ENCODE data around the gene HOXB1. TPM values are rescaled to one million over a fixed set of nuclear protein-coding genes. Genes with fewer than 3 reads are reported as not detected.

The HOXB1 gene
- polyA plus RNA-seq, 1 of the 3 experiments (the other 2 are of a cell fraction): not detected

GRCh38 chr17:48568499-48569239 lies 37.9 kb upstream of the HOXB1 start:
- CTCF ChIA-PET: interaction anchor here (1.1 to 1.5 kb wide), 5 partner anchors 12 to 218 kb away, joined by 3 to 4 read pairs (median 3); no protein-coding TSS in a partner anchor
- Histone ChIP-seq H3K4me2 (no peak overlapping the region), H3K79me2 (ENCODE audit: insufficient read depth) (no peaks in the 10 kb centered on the region), H3K27ac (ENCODE audit: low read depth in 2 of 2, low read length in 1 of 2) (no peak overlapping the region), H3K4me3 (ENCODE audit: low read depth in 2 of 2, low read length in 1 of 2) (no peak overlapping the region), H2AFZ (ENCODE audit: low read depth) (no peak overlapping the region), H4K20me1 (ENCODE audit: insufficient read depth) (0 out of 2 replicates have a peak, but pooled peaks cover 6% of the 10 kb centered on the region), H3K36me3 (replicated peaks in 1 of 2; ENCODE audit: control insufficient read depth in 1 of 2, insufficient read depth in 2 of 2, low read length in 1 of 2) (no peaks in the 10 kb centered on the region), H3F3A (replicated peaks; ENCODE audit: insufficient read depth) (no peaks in the 10 kb centered on the region), H3K27me3 (ENCODE audit: insufficient read depth) (peaks cover 97% of the 10 kb centered on the region), H3K9ac (no peak overlapping the region), H3K4me1 (ENCODE audit: control insufficient read depth in 1 of 2, insufficient read depth in 2 of 2, low read depth in 1 of 2, low read length in 1 of 2) (no peaks in the 10 kb centered on the region), H3K9me3 (no peaks in the 10 kb centered on the region), H3K9me2 (no peaks in the 10 kb centered on the region)
- POLR2A ChIA-PET: no interaction called here
- TF ChIP-seq JUND (IDR thresholded peaks at IDR 0.05) (no peak), GABPA (IDR thresholded peaks at IDR 0.05; ENCODE audit: low read depth) (no peak), TEAD4 (IDR thresholded peaks at IDR 0.05; ENCODE audit: borderline replicate concordance, insufficient read depth) (no peak), RAD21 (IDR thresholded peaks at IDR 0.05; ENCODE audit: low read length) (no peak), FOXJ3 (CRISPR knock-in tag; IDR thresholded peaks at IDR 0.05) (no peak), RCOR1 (IDR thresholded peaks at IDR 0.05; ENCODE audit: low read length) (no peak), MAX (IDR thresholded peaks at IDR 0.05; ENCODE audit: low read depth) (no peak), NFIC (IDR thresholded peaks at IDR 0.05; ENCODE audit: borderline replicate concordance) (no peak), ZBTB33 (IDR thresholded peaks at IDR 0.05; ENCODE audit: borderline replicate concordance, low read depth) (no peak), CTCF (IDR thresholded peaks at IDR 0.05) (no peak), POLR2AphosphoS5 (IDR thresholded peaks at IDR 0.05; ENCODE audit: low read depth, low read length) (no peak), MEF2A (IDR thresholded peaks at IDR 0.05; ENCODE audit: borderline replicate concordance, low read depth) (no peak)
- DNase-seq: no peak
- WGBS (ENCODE audit: low lambda C conversion rate): 22% methylated on average over 33 of the region's 33 CpGs

All from SK-N-SH (cell line).